H9 (cell line): ENCODE results near the gene KANK4. TPM values are rescaled to one million over a fixed set of nuclear protein-coding genes. Genes with fewer than 3 reads are reported as not detected.

ENCODE experiments used
- DNase-seq: peaks from one replicate; pipeline ENCODE4 v3.0.0-alpha.2; 2017
- H2AFZ ChIP-seq: one replicate; pipeline ENCODE4 v1.6.1; 2013; ENCODE audit warnings: mild to moderate bottlenecking, low read length, control low read depth, moderate library complexity
- H2AK5ac ChIP-seq: 2 replicates; pipeline ENCODE4 v1.6.1; 2013; ENCODE audit warnings: low read length, control low read depth, mixed read lengths; ENCODE audit not compliant: insufficient read length
- H2BK120ac ChIP-seq: one replicate; pipeline ENCODE4 v1.6.1; 2013; ENCODE audit warnings: low read depth, mild to moderate bottlenecking, low read length, control low read depth, inconsistent platforms; ENCODE audit not compliant: poor library complexity, severe bottlenecking
- H2BK12ac ChIP-seq: 2 replicates; pipeline ENCODE4 v1.6.1; 2013; ENCODE audit warnings: low read length, control low read depth, mixed read lengths, low read depth; ENCODE audit not compliant: insufficient read length
- H2BK15ac ChIP-seq: 2 replicates; pipeline ENCODE4 v1.6.1; 2013; ENCODE audit warnings: low read depth, low read length, control low read depth
- H2BK20ac ChIP-seq: one replicate; pipeline ENCODE4 v1.6.1; 2013; ENCODE audit warnings: low read depth, mild to moderate bottlenecking, low read length, control low read depth, inconsistent platforms; ENCODE audit not compliant: poor library complexity, severe bottlenecking
- H2BK5ac ChIP-seq: 2 replicates; pipeline ENCODE4 v1.6.1; 2013; ENCODE audit warnings: low read length, control low read depth, mixed read lengths; ENCODE audit not compliant: insufficient read length
- H3K14ac ChIP-seq: 2 replicates; pipeline ENCODE4 v1.6.1; 2013; ENCODE audit warnings: low read length, control low read depth; ENCODE audit not compliant: insufficient read depth
- H3K18ac ChIP-seq: 2 replicates; pipeline ENCODE4 v1.6.1; 2013; ENCODE audit warnings: low read depth, mild to moderate bottlenecking, mixed read lengths, low read length, control low read depth; ENCODE audit not compliant: insufficient read length
- H3K23ac ChIP-seq: 2 replicates; pipeline ENCODE4 v1.6.1; 2013; ENCODE audit warnings: low read length, control low read depth, mixed read lengths, low read depth; ENCODE audit not compliant: insufficient read length
- H3K23me2 ChIP-seq: 2 replicates; pipeline ENCODE4 v1.6.1; 2013; ENCODE audit warnings: low read depth, mild to moderate bottlenecking, mixed read lengths, low read length, control low read depth; ENCODE audit not compliant: insufficient read length, poor library complexity, severe bottlenecking
- H3K27ac ChIP-seq: 2 replicates; pipeline ENCODE4 v1.5.1; 2013; ENCODE audit warnings: low read length, control low read depth, mixed read lengths, low read depth; ENCODE audit not compliant: insufficient read length
- H3K27me3 ChIP-seq: 2 replicates; pipeline ENCODE4 v1.6.1; 2013; ENCODE audit warnings: low read length, control low read depth, inconsistent platforms; ENCODE audit not compliant: insufficient read depth
- H3K4ac ChIP-seq: 2 replicates; pipeline ENCODE4 v1.6.1; 2013; ENCODE audit warnings: low read depth, mild to moderate bottlenecking, control low read depth, inconsistent platforms, low read length, moderate library complexity
- H3K4me1 ChIP-seq: 2 replicates; pipeline ENCODE4 v1.6.1; 2013; ENCODE audit warnings: low read length, control low read depth, inconsistent platforms; ENCODE audit not compliant: insufficient read depth
- H3K4me2 ChIP-seq: 2 replicates; pipeline ENCODE4 v1.6.1; 2013; ENCODE audit warnings: low read length, control low read depth, mixed read lengths; ENCODE audit not compliant: insufficient read length, insufficient read depth
- H3K56ac ChIP-seq: 2 replicates; pipeline ENCODE4 v1.6.1; 2013; ENCODE audit warnings: low read depth, mild to moderate bottlenecking, mixed read lengths, low read length, control low read depth; ENCODE audit not compliant: insufficient read length
- H3K79me1 ChIP-seq: 2 replicates; pipeline ENCODE4 v1.6.1; 2013; ENCODE audit warnings: low read depth, mild to moderate bottlenecking, moderate library complexity, low read length, control low read depth, inconsistent platforms; ENCODE audit not compliant: insufficient read depth, poor library complexity, severe bottlenecking
- H3K79me2 ChIP-seq: 2 replicates; pipeline ENCODE4 v1.6.1; 2013; ENCODE audit warnings: low read length, control low read depth, inconsistent platforms; ENCODE audit not compliant: insufficient read depth
- H3K9ac ChIP-seq: 2 replicates; pipeline ENCODE4 v1.6.1; 2013; ENCODE audit warnings: low read length, control low read depth, mixed read lengths; ENCODE audit not compliant: insufficient read length; ENCODE audit errors: extremely low read depth
- H3K9me3 ChIP-seq: one replicate; pipeline ENCODE4 v1.6.1; 2013; ENCODE audit warnings: low read depth, low read length, inconsistent platforms; ENCODE audit not compliant: control insufficient read depth
- H3T11ph ChIP-seq: one replicate; pipeline ENCODE4 v1.6.1; 2013; ENCODE audit warnings: mild to moderate bottlenecking, low read length, control low read depth, inconsistent platforms
- H4K20me1 ChIP-seq: one replicate; pipeline ENCODE4 v1.6.1; 2013; ENCODE audit not compliant: control insufficient read depth, insufficient read length, insufficient read depth
- H4K5ac ChIP-seq: 2 replicates; pipeline ENCODE4 v1.6.1; 2013; ENCODE audit warnings: low read depth, mild to moderate bottlenecking, mixed read lengths, low read length, control low read depth; ENCODE audit not compliant: insufficient read length
- H4K8ac ChIP-seq: replicated peaks from 2 replicates; pipeline ENCODE4 v1.6.1; 2013; ENCODE audit warnings: low read length, control low read depth, mixed read lengths, low read depth; ENCODE audit not compliant: insufficient read length
- H4K91ac ChIP-seq: 2 replicates; pipeline ENCODE4 v1.6.1; 2013; ENCODE audit warnings: low read depth, mild to moderate bottlenecking, moderate library complexity, mixed read lengths, low read length, control low read depth; ENCODE audit not compliant: insufficient read length
- H3K27ac Mint-ChIP-seq, 3 experiments: 2 replicates in 2 of 3; 3 replicates in 1 of 3; pipeline ENCODE4 v1.8.0; 2020 to 2021; ENCODE audit warnings: mixed read lengths in 3 of 3, mild to moderate bottlenecking in 1 of 3, moderate library complexity in 1 of 3
- H3K27me3 Mint-ChIP-seq: 2 replicates; pipeline ENCODE4 v1.8.0; 2021; ENCODE audit warnings: low read depth, mild to moderate bottlenecking, moderate library complexity, mixed read lengths
- H3K36me3 Mint-ChIP-seq, 3 experiments: 2 replicates in 2 of 3; 3 replicates in 1 of 3; pipeline ENCODE4 v1.8.0; 2020 to 2021; ENCODE audit warnings: low read depth in 3 of 3, mixed read lengths in 3 of 3; ENCODE audit not compliant: insufficient read depth in 1 of 3
- H3K4me1 Mint-ChIP-seq, 2 experiments: 2 replicates each; pipeline ENCODE4 v1.8.0; 2020; ENCODE audit warnings: mixed read lengths in 2 of 2
- H3K4me3 Mint-ChIP-seq, 2 experiments: 2 replicates in 1 of 2; 3 replicates in 1 of 2; pipeline ENCODE4 v1.8.0; 2020 to 2021; ENCODE audit warnings: mild to moderate bottlenecking in 2 of 2, mixed read lengths in 2 of 2, moderate library complexity in 1 of 2
- H3K9me3 Mint-ChIP-seq, 2 experiments: 2 replicates in 1 of 2; 3 replicates in 1 of 2; pipeline ENCODE4 v1.8.0; 2020; ENCODE audit warnings: mild to moderate bottlenecking in 2 of 2, mixed read lengths in 2 of 2, moderate library complexity in 1 of 2
- WGBS: extraction: QIAGEN DNeasy Blood & Tissue Kit; methylation state at CpG from one replicate; pipeline ENCODE4 v1.1.7; 2013; ENCODE audit warnings: missing lambda C conversion rate, low lambda C conversion rate, mixed read lengths; ENCODE audit not compliant: insufficient read length; ENCODE audit errors: extremely low coverage; 5-methylcytosine and 5-hydroxymethylcytosine counted together
- total RNA-seq: library from RNA; stranded (reverse); gene quantifications from 2 replicates; pipeline ENCODE4 v1.2.1, GENCODE V29; 2021
- TF ChIP-seq, protein P1 (sequence below): fragments of 200-600 bp; sonication (generic); conservative IDR thresholded peaks from 3 replicates; pipeline ENCODE4 v1.8.0; 2021; ENCODE audit warnings: antibody characterized with exemption, mild to moderate bottlenecking

KANK4 gene
- total RNA-seq, 1 experiment from 2014 or later: 0.15 TPM

DNA sequence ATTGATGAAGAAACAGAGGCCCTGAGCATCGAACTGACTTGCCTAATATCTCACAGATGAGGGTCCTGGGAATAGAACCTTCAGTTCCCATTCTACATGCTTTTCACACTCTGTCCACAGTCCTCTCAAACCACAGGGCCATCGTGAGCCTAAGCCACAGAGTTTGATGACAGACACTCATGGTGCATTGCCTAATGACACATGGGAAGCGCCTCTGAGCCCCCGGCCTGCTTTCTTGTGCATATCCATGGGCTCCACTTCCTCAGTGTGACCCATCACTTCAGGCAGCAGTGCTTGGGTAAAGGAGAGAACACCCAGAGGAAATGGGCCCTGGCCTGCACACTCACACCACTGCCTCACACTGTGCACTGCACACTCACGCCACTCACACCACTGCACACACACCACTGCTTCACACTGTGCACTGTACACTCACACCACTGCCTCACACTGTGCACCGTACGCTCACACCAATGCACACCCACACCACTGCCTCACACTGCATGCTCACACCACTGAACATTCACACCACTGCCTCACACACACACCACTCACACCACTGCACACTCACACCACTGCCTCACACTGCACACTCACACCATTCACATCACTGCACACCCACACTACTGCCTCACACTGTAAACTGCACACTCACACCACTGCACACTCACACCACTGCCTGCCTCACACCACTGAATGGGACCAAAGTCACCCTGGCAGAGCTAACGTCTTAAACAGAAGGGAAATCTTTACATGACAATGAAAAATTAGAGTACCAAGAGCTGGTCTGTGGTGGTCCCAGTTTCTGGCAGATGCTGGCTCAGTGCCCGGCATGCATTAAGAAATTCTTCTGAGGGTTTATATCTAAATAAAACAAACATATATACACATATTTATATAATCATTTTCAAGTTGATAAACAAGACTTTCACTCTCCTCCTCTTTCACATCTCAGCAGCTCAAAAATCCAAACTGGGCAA is 53.0 kb downstream of the KANK4 start:
- H3K23me2 ChIP-seq: no peaks in the 10 kb centered on the region
- H4K20me1 ChIP-seq: no peaks in the 10 kb centered on the region
- H3K4me3 Mint-ChIP-seq: no peak overlapping the region; a peak in 1 of 5 replicates
- no peak overlapping the region for H3K14ac ChIP-seq
- H2BK120ac ChIP-seq: no peak overlapping the region
- H3K18ac ChIP-seq: no peak overlapping the region
- H3K36me3 Mint-ChIP-seq: no peaks in the 10 kb centered on the region; a peak in 2 of 7 replicates
- no peak overlapping the region for H3K4me2 ChIP-seq
- H2BK5ac ChIP-seq: no peak overlapping the region
- no peaks in the 10 kb centered on the region; the same call in none of the 2 replicates for H3K27me3 Mint-ChIP-seq
- H2BK12ac ChIP-seq: no peak overlapping the region
- H2AK5ac ChIP-seq: no peak overlapping the region
- peaks cover 2% of the 10 kb centered on the region; the same call in 1 of the 2 replicates for H3K4me1 ChIP-seq
- no peak overlapping the region for H2AFZ ChIP-seq
- no peak overlapping the region for H3K9ac ChIP-seq
- peak overlapping the region in 1 of 3 experiments; percentile 22; a peak in 1 of 7 replicates for H3K27ac Mint-ChIP-seq
- WGBS: no CpG with 5 or more reads among the region's 9 CpGs
- no peak overlapping the region for H4K91ac ChIP-seq
- H3K4ac ChIP-seq: no peak overlapping the region
- H3K56ac ChIP-seq: no peak overlapping the region
- TF ChIP-seq, protein P1, sequence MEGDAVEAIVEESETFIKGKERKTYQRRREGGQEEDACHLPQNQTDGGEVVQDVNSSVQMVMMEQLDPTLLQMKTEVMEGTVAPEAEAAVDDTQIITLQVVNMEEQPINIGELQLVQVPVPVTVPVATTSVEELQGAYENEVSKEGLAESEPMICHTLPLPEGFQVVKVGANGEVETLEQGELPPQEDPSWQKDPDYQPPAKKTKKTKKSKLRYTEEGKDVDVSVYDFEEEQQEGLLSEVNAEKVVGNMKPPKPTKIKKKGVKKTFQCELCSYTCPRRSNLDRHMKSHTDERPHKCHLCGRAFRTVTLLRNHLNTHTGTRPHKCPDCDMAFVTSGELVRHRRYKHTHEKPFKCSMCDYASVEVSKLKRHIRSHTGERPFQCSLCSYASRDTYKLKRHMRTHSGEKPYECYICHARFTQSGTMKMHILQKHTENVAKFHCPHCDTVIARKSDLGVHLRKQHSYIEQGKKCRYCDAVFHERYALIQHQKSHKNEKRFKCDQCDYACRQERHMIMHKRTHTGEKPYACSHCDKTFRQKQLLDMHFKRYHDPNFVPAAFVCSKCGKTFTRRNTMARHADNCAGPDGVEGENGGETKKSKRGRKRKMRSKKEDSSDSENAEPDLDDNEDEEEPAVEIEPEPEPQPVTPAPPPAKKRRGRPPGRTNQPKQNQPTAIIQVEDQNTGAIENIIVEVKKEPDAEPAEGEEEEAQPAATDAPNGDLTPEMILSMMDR: no peak
- no peak for DNase-seq
- H3K23ac ChIP-seq: no peak overlapping the region
- H2BK15ac ChIP-seq: no peak overlapping the region
- H3K4me1 Mint-ChIP-seq: peaks cover 24 to 27% of the 10 kb centered on the region in 2 experiments
- no peak overlapping the region for H4K5ac ChIP-seq
- H4K8ac ChIP-seq: no peak overlapping the region
- no peaks in the 10 kb centered on the region for H3K9me3 ChIP-seq
- H3K9me3 Mint-ChIP-seq: no peaks in the 10 kb centered on the region; a peak in 2 of 5 replicates
- no peak overlapping the region for H3T11ph ChIP-seq
- H3K79me1 ChIP-seq: no peaks in the 10 kb centered on the region
- no peak overlapping the region for H3K27ac ChIP-seq
- H3K79me2 ChIP-seq: no peaks in the 10 kb centered on the region
- H3K27me3 ChIP-seq: no peaks in the 10 kb centered on the region
- no peak overlapping the region for H2BK20ac ChIP-seq
